HG03575 (cell line): ENCODE measurements around the gene OS9.

Experiments
- ATAC-seq: cut with Tn5 transposase; IDR thresholded peaks from one replicate; pipeline ENCODE4 v1.9.1; 2021; ENCODE audit not compliant: unreplicated experiment, insufficient number of reproducible peaks, low FRiP score; ENCODE audit errors: extremely low read depth

OS9 gene

GRCh38 chr12:57732270-57732669 is 38.3 kb downstream of the OS9 start:
- ATAC-seq: no peak

GRCh38 chr12:57732726-57733593 is 39.0 kb downstream of the OS9 start:
- ATAC-seq: no peak

- ATAC-seq: no peak
Observed at GRCh38 chr12:57733928-57734327, 40.0 kb downstream of the OS9 start.

DNA sequence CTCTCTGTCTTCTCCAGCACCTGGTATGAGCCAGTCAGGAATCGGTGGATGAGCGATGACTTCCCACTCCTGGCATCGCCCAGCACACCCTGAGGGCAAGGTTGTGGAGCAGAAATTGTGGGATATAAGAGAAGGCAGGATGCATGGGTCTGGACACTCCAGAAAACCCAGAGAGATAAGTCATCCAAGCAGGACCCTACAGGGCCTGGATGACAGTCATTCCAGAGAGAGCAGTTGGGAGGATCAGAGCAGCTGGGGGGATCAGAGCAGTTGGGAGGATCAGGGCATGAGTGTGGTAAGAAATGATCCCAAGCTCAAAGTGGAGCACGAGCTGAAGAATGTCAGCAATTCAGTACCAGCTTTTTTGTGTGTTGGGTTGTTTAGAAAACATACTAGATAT is 40.7 kb downstream of the OS9 start:
- no peak for ATAC-seq

DNA sequence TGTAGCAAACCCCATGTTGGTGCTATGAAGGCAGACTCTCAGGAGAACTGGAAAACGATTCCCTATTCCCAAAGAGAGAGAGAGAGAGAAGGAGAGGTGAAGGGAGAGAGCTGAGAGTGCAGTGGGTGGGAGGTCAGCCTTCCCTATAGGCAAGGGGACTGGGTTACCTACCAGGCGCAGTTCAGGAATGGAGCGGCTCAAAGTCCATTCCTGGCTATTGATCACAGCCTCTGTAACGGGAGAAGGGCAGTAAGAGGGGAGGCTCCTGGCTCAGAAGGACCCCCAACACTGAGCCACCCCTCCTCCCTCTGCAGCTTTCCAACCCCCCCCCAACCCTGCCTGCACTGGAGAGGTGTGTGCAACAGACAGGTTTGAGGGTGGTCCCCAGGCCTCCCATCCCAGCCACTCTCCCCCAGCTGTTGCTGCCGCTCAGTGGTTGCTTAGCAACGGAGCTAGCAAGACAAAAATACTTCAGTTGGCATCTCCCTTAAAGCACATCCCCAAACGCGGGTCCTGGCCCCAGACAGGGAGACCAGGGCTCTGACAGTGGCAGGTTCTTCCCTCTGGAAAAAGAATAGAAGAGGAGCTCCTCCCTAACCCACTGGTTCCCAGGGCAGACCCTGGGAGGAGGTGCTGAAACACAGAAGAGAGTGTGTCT is 41.4 kb downstream of the OS9 start:
- ATAC-seq: no peak

GRCh38 chr12:57735952-57736740 is 42.2 kb downstream of the OS9 start:
- no peak for ATAC-seq

DNA sequence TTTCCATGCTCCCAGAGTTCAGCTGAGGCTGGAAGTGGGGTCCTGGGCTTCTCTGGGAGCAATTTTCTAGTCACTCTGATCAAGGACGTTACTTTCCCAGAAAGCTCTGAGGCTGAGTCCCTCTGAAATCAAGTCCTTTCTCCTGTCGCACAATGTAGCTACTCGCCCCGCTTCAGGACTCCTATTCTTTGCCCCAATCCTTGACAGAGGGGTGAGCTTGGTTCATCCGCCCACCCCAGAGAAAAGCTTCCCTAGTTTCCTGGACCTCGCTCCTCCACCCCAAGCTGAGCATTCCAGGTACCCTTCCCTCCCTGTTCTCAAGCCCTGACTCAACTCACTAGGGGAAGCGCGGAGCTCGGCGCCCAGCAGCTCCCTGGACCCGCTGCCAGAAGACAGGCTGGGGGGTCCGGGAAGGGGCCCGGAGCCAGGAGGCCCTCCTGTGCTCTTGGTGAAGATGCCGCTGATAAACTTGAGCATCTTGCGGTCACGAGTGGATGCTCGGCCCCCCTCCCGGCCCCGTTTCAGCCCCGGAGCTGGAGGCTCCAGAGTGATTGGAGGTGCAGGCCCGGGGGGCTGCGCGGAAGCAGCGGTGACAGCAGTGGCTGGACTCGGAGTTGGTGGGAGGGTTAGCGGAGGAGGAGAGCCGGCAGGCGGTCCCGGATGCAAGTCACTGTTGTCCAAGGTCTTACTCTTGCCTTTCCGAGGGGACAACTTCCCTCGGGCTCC is 43.0 kb downstream of the OS9 start:
- ATAC-seq: no peak

GRCh38 chr12:57737467-57738460 is 43.8 kb downstream of the OS9 start:
- ATAC-seq: no peak

GRCh38 chr12:57738661-57739237 is 44.8 kb downstream of the OS9 start, which contains the start of gene AGAP2:
AGAP2 (minus strand) TSS chr12:57738742; CDS start chr12:57738246, 496 bp downstream.
- ATAC-seq: no peak

DNA sequence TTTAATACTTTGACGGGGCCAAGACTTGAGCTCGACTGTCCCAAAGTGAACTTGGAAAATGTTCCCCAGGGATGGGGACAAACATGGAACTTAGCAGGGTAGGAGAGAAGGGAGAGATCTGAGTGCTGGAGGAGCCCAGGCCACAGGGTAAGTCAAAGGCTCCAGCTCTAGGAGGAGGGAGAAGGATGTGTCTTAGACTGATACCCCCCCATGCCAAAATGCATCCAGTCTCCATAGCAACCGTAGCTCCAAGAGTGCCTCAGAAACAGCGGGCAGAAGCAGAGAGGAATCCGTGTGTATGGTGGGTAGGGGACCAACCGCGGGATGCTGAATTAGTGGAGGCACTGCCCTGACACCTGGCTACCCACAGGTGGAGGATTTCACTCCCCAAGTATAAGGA is 45.5 kb downstream of the OS9 start:
- no peak for ATAC-seq

- no peak for ATAC-seq
Observed at GRCh38 chr12:57739914-57740538, 46.1 kb downstream of the OS9 start.

DNA sequence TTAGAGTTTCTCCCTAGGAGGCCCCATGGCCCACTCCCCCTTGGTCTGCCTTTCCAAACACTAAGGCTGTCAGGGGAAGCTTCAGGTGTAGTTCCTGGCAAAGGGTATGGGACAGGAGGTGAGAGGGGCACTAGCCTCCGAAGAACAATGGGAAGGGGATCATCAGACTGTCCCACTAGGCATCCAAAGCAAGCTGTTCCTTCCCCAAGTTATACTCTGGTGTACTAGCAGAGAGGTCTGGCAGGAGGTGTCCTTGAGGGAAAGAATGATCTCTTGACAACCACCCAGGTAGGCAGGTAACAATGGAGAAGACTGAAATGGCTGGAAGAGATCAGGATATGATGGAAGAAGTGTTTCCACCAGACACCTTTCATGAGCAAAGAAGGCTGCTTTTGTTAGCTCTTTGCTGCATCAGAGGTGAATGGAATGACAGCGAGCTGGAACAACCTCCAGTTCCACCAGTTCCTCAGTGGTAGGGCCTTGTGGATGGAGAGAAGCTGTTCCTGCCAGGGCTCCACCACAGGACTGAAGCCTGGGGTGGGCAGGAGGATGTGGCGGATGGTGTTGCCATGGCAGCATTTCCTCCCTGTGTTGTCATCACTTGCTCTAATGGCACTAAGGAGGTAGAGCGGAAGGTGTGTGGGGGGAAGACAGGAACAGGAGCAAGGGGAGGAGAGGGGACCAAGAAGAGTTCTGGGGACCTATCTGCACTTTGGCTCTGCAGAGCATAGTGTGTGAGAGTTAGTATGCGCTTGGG is 46.9 kb downstream of the OS9 start:
- no peak for ATAC-seq

DNA sequence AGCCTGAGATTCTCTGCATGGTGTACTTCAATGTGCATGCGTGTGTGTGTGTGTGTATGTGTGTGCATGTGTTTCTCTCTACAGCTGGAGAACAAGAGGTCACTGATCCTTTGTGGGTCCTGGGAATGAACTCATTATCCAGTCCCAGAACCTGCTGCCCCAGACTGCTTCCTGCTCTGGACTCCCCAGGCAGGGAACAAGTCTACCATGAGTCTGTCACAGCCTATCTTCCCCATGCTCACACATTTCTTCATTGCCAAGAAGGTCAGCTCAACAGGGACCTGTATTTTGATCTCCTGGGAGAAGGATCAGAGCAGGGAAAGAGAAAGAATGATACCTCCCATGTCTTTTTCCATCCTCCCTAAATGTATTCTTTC is 47.5 kb downstream of the OS9 start:
- ATAC-seq: no peak

DNA sequence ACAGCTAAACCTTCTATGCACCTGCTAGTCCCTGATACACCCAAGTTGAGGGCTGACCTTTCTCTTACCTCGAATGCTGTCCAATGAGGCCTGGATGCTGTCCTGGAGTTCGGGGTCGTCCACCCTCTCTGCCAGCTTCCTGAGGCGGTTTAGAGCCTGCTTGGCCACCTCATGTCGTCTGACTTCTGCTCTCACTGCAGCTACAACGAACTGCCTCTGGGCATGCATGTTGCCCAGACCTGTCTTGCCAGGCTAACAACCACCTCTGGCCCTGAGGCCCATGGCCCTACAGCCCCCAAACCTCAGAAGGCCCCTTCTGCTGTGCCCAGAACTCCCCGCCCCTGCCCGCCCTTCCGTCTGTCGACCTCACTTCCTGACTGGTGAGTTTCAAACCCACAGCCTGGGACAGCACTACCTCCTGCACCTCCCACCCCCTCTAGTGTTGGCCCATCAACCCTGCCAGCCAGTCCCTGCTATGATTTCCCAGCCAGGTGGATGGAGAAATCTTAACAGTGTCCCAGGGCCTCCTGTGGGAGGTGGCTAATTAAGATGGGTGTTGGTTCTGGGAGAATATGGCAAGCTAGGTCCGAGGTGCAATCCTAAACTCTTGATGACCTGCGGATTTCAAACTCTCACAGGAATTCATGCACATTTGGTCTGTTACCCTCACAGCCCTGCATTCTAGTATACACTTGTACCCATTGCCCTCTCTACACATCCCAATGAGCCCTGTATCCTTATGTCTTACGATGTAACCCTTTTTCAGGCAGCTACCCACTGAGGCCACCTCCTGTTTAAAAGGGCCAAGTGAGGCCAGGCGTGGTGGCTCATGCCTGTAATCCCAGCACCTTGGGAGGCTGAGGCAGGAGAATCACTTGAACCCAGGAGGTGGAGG is 48.2 kb downstream of the OS9 start:
- ATAC-seq: no peak

DNA sequence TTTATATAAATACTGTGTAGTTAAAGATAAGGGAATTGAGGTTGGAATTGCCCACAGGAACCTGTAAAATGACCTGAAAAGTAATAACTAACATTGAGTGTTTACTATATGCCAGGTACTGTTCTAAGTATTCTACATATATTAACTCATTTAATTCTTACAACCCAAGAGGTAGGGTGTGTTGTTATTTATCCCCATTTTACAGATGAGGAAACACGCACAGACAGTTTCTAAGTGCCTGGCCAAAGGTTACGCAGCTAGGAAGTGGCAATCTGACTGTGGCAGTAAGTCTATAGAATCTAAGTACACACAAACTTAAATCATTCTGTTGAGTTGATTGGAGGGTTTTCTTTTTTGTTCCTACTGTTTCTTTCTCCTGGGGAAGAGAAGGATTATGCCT is 49.8 kb downstream of the OS9 start:
- ATAC-seq: no peak
